HG02678 (cell line): ENCODE results near the gene GID8.

Experiments
- ATAC-seq: cut with Tn5 transposase; IDR thresholded peaks from one replicate; pipeline ENCODE4 v1.9.1; 2021; ENCODE audit warnings: mild to moderate bottlenecking, moderate library complexity; ENCODE audit not compliant: unreplicated experiment

GID8 gene

DNA sequence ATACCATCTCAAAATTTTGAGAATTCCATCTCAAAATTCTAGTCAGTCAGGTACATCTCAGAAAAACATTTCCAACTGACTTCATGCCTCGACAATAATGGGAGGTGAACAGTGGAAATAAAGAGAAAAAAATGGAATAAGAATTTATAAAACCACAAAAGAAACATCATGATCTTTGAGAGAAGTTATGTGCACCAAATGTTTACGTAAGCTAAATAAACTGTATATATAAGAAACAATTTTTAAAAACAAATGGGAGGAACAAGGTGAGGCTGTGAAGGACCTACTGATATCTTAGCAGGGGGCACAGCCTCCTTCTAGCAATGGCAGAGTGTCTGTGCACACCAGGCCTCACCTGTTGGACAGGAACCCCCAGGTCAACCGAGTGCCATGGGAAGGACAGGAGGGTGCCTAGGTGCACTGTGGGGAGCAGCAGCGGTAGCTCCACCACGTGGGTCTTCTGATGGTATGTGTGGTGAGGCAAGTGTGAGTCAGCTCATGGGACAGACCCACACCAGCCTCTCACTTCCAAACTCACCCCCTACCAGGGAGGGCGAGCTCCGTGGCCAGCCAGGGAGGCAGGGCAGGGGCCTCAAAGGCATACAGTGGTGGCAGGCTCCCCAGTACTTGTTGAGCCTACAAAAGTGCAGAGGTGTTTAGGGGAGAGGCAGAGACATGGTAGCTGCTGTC, 34.9 kb upstream of the GID8 start:
- no peak for ATAC-seq

DNA sequence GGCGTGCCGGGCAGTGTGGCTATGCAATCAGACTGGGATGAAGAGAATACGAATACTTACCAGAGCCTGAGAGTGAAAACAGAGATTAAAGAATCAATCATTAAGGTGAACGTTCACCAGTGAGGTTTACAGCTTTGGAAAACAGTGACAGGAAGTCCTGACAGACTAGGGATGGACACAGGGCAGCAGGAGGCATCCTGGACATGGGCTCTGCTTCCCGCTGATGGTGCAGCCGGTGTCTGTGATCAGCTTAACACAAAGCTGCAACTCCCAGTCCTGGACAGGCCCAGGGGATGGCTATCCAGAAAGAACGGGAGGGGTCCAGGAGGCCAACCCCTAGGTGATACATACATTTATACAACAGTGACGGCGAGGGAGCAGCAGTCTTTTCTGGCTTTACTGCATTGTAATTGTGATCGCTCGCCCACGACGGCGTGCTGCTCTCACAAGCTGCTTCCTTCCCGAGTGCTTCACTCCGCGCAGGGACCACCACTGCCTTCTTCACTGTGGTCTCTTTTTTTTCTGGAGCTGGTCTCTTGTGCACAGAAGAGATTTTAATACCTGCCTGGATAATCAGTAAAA, 32.3 kb upstream of the GID8 start:
- no peak for ATAC-seq

DNA sequence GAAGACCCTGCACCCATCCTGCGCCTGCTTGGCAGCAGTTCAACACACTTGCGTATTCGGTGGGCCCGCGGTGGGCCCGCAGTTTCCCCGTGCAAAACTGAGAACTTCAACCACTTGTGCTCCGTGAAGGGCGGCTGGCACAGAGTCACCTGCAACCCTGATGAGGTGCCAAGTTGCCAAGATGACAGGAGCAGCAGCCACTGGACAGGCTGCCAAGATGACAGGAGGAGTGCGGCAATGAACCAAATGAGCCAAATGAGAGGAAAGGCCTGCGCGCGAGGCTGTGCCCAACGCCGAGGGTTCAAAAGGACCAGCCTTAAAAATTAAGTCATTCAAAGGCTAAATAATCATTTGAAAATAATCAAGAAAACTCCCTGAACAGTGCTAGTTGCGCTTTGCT, 31.7 kb upstream of the GID8 start:
- ATAC-seq = no peak

DNA sequence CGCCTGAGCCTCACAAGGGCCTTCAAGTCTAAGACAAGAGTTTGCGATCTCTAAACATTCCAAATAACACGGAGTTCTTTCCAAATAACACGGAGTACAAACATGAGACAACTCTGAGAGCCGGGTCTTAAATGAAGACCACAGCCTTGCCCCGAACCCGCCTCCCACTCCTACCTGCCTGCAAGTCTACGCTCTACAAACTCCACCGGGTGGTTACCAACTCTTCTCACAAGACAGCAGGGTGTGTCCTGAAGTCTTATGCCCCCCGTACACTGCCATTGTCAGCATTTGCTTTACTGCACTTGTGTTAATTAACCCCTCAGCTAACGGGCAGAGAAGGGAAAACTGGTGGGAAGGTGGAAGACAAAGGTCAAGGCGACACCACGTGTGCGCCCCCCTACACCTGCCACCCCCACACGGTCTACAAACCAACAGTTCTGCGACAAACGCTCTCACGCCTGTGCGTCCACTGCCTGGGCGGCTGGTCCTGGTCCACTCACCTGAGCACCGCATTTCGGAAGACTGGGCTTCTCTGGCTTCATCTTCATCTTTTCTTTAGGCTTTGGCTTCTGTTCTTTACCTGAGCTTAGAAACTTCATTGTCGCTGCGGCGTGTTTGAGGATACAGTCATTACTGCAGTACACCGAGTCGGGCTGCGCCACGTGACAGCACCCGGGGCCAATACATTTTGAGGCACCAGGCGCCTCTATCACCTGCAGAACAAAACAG, 31.1 kb upstream of the GID8 start:
- no peak for ATAC-seq

DNA sequence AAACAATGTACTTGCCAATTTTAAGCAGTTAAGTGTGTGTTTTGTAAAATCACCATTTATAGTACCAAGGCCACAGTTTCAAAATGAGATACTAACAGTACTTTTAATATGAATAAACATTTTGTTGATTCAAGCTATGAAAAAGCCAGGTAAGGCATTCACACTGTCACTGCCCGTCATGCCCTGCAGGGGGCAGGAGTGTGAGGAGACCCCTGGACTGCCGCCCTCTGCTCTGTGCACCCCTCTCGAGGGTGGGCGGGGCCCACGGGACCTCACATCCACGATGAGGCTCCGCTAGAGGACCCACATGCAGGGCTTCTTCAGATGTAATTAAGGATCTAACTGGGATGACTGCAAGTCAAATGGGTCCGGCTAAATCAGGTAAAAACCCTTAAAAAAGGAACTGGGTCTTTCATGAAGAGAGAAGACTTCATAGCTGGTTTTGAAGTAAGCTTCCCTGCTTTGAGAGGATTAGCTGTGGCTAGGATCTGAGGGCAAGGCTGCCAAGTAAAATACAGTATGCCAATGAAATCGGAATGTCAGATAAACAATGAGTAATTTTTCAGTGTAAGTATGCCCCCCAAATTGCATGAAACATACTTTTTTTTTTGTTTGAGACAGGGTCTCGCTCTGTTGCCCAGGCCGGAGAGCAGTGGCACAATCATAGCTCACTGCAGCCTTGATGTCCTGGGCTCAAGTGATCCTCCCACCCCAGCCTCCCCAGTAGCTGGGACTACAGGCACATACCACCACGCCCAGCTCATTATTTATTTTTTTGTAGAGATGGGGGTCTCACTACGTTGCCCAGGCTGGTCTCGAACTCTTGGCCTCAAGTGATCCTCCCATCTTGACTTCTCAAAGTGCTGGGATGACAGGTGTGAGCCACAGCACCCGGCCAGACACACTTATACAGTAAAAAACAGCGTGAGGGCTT, 30.3 kb upstream of the GID8 start:
- no peak for ATAC-seq

DNA sequence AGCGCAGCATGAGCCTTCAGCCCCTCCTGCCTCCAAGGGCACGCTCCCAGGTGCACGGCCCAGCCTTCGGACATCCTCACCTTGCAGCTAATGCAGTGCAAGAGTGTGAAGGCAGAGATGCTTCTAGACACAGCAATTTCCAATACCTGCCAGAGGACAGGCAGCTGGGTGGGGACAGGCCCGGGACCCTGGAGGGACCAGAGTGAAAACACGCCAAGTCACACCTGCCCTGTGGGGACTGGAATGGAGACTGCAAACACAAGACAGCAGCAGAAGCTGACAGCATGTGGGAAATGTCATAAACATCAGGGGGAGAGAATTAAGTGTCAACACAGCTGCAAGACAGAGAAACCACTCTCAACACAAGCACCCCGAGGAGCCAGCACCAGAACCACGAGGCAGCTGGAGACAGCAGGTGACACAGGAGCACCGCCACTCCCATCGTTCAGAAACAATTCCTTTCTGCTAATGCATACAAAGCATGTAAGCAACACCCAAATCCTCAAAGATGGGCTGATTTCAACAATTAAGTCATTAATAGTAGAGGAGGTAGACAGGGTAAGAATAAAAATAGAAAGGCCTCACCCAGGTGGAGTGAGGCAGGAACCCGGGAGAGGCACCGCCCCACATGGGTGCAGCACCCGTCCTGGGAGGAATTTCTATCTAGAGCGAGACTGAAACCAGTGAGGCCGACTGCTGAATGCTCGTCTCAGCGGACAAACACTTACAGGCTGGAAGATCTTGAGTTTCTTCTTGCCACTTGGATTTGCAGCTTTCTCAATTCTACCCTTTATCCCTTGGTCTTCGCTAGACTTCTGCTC, 28.8 kb upstream of the GID8 start:
- ATAC-seq = no peak

DNA sequence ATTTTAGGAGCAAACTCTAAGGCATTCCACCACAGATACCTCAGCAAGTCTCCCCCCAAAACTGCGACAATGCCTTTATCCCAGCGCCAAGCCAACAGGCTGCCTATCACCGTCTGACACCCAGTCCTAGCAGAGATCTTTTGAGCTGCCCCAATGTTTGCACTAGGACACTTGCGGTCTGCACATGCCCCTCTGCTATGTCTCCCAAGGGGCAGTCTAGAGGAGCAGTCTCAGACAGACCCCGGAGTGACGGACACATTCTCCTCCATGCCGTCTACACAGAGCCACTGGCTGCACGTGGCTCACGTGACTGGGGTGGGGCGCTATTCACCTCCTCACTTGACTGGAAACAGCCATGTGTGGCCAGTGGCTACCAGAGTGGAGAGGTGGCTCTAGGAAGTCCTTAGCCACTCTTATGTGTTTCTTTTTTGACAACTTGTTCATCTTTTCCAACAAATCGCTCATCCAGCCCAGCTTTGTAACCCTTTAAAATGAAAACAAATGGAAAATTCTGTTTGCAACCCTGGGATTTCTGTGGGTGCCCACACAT, 27.7 kb upstream of the GID8 start:
- ATAC-seq = no peak

DNA sequence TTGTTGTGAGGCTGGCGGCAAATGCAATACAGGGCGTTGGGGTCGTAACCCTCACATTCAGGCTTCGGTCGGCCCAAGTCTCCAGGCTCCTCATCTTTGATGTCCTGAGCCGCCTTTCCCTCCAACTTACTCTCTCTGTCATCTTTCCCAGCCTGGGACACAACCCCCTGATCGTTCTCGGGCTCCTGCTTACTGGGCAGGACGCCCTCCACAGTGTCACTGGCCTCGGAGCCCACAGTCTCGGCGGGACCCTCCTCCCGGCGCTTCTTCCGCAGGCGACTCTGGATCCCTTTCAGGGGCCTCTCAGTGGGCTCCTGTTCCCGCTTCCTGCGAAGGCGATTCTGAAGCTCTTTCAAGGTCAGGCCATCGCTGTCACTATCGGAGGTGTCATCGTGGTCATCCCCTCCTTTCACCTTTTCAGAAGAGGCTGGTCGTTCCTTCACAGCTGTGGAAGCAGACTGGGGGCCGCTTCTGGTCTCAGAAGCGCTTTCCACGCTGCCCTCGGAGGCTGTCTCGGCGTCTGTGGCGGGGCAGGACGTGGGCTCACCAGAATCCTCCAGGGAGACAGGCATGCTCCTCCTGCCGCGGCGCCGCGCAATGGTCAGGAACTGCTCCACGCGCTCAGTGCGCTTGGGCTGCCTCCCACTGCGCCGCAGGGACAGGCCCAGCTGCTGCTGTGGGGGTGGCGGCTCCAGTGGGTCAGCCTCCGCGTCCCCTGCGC, 27.0 kb upstream of the GID8 start:
- no peak for ATAC-seq

DNA sequence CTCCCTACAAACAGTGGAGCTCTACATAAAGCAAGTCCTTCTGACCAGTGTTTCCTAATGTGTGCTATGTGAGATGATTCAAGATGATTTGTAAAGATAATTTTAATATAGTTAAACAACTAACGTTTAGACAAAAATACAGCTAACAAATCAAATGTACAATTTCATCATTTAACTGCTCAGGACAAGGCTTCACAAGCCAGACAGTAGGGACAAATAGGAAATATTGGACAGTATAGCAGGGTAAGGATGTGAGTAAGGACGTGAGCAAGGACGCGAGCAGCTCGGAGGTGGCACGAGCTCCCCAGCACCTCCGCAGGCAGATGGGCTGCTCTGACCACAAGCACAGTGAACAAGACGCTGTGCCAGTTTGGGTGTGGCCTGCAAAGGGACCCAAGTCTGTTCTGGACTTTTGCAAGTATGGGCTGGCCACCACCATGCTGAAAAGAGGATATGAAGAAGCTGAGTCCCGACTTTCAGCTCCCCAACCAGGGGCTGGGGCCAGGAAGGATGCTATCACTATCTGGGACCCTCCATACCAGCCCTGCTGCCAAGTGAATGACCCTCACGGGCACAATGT, 26.2 kb upstream of the GID8 start:
- no peak for ATAC-seq

DNA sequence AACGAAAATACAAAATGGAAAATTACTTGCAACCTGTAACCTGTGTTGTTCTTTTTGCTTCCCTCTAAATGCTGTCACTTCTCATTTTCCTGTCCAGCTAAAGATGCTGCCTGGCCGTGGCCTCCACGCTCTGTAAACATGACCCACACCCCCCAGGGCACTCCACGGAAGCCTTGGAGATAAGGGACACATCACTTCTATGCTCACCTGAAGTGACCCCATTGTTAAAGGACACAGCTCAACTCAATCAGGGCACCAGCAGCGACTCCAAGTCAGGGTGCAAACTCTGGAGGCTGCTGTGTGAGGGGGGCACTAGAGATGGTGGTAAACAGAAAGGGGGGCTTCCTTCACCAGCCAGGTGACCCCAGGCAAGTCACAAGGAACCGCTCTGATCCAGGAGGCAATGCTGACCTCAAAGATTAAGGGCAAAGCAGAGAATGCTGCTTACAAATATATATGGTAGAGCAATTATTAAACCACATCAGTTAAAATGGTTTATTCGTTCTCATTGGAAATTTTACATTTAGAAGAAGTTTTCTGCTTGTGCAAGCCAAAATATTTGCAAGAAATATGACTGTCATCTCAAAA, 24.8 kb upstream of the GID8 start:
- ATAC-seq = no peak

DNA sequence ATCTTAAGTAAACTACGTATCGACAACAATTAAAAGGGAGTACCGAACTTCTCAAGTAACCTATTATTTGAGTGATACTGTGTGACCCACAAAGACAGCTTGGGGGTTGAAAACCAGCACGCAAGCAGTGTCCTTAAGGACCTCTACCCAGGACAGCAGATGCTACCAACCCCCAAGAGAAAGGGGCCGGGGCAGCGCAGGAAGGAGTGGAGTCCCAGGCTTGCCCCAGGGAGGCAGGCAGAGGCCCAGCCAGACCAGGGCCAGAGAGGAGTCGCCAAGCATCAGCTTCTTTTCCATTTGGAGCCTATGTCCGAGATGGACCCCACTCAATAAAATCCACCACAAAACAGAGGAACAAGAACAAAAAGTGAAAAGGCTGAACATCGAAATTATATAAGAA, 23.5 kb upstream of the GID8 start:
- ATAC-seq = no peak

DNA sequence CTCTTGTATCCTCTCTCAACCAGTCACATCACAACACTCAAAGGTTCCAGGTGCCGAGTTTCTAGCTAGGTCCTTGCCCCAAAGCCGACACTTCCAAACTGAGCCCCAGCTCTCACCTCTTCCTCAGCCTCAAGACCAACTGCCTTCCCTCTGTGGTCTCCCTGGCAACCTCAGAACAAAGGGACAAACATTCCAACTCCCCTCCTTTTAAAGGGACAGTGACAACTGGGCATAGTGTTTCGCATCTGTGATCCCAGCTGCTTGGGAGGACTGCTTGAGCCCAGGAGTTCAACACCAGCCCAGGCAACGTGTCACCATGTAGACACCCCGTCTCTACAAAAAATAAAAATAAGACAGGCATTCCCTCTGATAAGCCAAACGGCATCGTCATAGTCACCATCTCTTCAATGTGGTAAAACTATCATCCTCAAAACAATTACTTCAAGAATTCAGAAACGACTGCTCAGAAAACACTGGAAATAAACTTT, 22.9 kb upstream of the GID8 start:
- no peak for ATAC-seq

DNA sequence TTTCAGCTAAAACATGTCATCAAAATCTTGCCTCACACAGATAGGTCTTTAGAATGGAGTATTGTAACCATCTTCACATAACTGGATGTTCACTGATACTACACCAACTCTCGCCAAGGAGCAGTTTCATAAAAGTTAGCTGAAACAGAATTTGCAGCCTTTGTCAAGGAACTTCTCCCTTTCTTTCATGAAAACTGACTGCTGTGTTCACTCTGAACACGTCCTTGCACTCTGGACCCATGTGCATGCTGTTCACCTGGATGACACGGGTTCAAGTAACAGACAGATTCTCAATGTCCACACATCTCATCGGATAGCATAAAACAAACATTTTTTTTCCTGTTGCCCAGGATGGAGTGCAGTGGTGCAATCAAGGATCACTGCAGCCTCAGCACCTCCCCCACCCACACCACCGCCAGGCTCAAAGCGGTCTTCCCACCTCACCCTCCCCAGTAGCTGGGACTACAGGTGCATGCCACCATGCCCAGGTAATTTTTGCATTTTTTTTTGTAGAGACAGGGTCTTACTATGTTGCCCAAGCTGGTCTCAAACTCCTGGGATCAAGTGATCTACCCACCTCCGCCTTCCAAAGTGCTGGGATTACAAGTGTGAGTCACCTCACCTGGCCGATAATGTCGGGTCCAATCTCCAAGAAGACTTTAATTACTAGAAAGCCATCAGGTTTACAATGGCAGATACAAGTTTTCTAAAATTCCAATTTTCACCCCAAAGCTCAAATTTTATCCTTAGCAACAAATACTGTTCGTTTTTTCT, 21.1 kb upstream of the GID8 start:
- ATAC-seq = no peak

DNA sequence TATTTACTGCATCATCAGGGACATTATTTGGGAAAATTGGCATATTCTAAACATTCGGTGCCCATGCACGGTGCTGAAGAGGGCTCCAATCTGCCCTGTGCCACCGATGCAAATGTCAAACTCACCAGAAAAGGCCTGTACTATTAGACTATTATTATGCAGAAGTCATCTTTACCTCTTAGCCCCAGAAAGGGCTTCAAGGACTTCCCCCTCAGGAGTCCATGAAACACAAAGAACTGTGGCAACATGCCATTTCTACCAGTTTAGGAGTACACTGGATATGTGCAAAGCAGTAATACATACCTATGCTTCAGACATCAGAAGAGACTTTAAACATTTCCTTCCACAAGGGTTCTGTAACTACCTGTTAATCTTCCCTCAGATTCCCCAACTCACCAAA, 20.2 kb upstream of the GID8 start:
- ATAC-seq = no peak

DNA sequence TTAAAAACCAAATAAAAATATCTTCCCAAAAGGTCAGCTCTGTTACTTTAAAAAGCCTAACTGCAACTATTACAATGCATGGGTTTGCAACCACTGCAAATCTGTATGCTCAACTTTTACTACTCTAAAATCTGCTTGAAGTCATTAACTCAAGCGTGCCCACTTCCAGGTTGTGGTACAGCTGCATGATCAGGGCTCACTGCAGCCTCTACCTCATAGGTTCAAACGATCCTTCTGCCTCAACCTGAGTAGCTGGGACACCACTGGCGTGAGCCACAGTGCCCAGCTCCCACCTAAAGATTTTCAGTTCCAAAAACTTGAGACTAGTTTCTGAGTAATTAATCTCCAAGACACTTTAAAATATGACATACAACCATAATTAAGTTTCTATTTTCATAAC, 19.8 kb upstream of the GID8 start:
- no peak for ATAC-seq

DNA sequence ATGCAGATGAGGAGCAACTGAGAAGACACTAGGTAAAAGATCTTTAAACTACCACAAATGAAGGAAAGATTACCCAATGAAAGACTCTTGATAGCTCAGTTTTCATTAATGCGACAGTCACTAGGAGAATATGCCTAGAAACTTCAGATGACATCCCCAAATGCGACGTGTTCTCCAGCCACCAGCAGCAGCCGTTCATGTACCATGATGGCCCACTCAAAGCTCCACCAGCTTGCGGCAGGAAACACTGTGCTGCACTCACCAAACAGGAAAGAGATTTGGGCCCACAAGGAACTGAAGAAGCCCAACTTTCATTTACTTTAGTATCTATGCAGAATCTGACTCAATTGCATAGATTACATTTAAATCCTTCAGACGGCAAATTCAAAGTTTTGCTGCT, 19.1 kb upstream of the GID8 start:
- no peak for ATAC-seq

DNA sequence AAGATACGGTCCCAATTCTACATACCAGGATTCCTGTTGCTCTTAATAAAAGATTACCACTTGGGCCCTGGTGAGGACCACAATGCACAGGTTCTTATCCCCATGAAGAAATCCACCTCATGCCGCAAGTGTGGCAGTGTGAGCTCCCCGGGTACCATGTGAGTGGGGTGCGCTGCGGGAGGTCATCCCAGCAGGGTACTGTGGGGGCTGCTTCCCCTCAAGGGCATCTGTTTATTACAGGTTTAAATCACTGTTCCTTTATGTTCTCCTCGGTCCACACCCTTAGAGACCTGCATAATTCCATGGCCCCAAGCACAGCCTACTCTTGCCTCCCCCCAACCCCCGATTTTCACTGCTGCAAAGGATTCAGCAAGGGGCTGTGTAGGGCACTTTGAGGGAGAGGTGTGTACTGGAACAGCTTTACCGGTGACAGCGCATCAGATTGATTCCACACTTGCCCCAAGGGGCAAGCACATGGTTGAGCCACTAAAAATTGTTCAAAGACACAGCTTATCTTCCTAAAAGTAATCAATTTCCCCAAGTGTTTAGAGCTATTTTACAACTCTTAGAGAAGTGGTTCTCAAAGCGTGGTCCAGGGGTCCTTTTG, 17.8 kb upstream of the GID8 start:
- no peak for ATAC-seq
